H1 (cell line): ENCODE data around the gene FBXL17. TPM values are rescaled to one million over a fixed set of nuclear protein-coding genes. Genes with fewer than 3 reads are reported as not detected.

Source experiments
- CTCF ChIA-PET: fragments of 300-600 bp; sonication (Branson Sonifier 250); formaldehyde crosslinking; loops from one replicate; lab custom pipeline; 2021; ENCODE audit not compliant: partially characterized antibody; lab: Charles Lee
- POLR2A ChIA-PET: fragments of 300-600 bp; sonication (Branson Sonifier 250); formaldehyde crosslinking; loops from one replicate; lab custom pipeline; 2021; ENCODE audit warnings: inconsistent platforms; ENCODE audit not compliant: partially characterized antibody; lab: Charles Lee
- DNase-seq, 2 experiments: peaks; one replicate each; pipeline versions ENCODE4 v3.0.0 to v3.0.0-alpha.2; 2010 to 2022; ENCODE audit warnings: low spot score in 2 of 2, low read depth in 1 of 2, mixed read lengths in 1 of 2
- FAIRE-seq: peaks from 2 replicates; lab custom pipeline; 2011; peaks lifted over from hg19 to GRCh38; lab: Jason Lieb, UNC
- H2AFZ ChIP-seq: 2 replicates; pipeline ENCODE4 v1.8.1; 2012; ENCODE audit warnings: low read length, inconsistent platforms
- H2AK5ac ChIP-seq: 2 replicates; pipeline ENCODE4 v1.6.1; 2013; ENCODE audit warnings: low read depth, low read length
- H2BK120ac ChIP-seq: replicated peaks from 2 replicates; pipeline ENCODE3; 2013; ENCODE audit warnings: low read depth, low read length, inconsistent platforms
- H2BK12ac ChIP-seq: 2 replicates; pipeline ENCODE4 v1.6.1; 2013; ENCODE audit warnings: low read depth, low read length
- H2BK15ac ChIP-seq: 2 replicates; pipeline ENCODE4 v1.6.1; 2013; ENCODE audit warnings: low read length
- H2BK20ac ChIP-seq: 2 replicates; pipeline ENCODE4 v1.6.1; 2013; ENCODE audit warnings: low read length
- H2BK5ac ChIP-seq: 2 replicates; pipeline ENCODE4 v1.6.1; 2013; ENCODE audit warnings: low read depth, low read length
- H3K14ac ChIP-seq: 2 replicates; pipeline ENCODE4 v1.6.1; 2013; ENCODE audit warnings: inconsistent platforms; ENCODE audit not compliant: insufficient read length
- H3K18ac ChIP-seq: 2 replicates; pipeline ENCODE4 v1.6.1; 2013; ENCODE audit warnings: low read length; ENCODE audit errors: extremely low read depth
- H3K23ac ChIP-seq: 2 replicates; pipeline ENCODE4 v1.6.1; 2013; ENCODE audit warnings: inconsistent platforms; ENCODE audit not compliant: insufficient read length
- H3K23me2 ChIP-seq: 2 replicates; pipeline ENCODE4 v1.6.1; 2013; ENCODE audit warnings: low read depth, low read length
- H3K27ac ChIP-seq: 2 replicates; pipeline ENCODE4 v1.6.1; 2011; ENCODE audit warnings: low read depth, low read length, inconsistent platforms
- H3K27me3 ChIP-seq, 4 experiments: replicated peaks in 1 of 4; 1 replicate in 1 of 4; 2 replicates in 3 of 4; pipeline versions ENCODE4 v1.6.1 to v1.8.1; 2011 to 2013; ENCODE audit warnings: low read length in 3 of 4, mild to moderate bottlenecking in 3 of 4, inconsistent platforms in 2 of 4, mixed read lengths in 2 of 4, moderate library complexity in 1 of 4; ENCODE audit not compliant: control insufficient read depth in 3 of 4, insufficient read depth in 3 of 4; ENCODE audit errors: extremely low read depth in 1 of 4
- H3K36me3 ChIP-seq, 4 experiments: 2 replicates each; pipeline versions ENCODE4 v1.6.1 to v1.8.1; 2011 to 2013; ENCODE audit warnings: mild to moderate bottlenecking in 4 of 4, low read length in 3 of 4, moderate library complexity in 2 of 4, control low read depth in 1 of 4, inconsistent platforms in 1 of 4; ENCODE audit not compliant: insufficient read depth in 4 of 4, control insufficient read depth in 2 of 4
- H3K4ac ChIP-seq: replicated peaks from 2 replicates; pipeline ENCODE3; 2013; ENCODE audit warnings: low read length, low read depth, mixed read lengths, inconsistent platforms; ENCODE audit not compliant: insufficient read length
- H3K4me1 ChIP-seq, 4 experiments: replicated peaks in 1 of 4; 1 replicate in 1 of 4; 2 replicates in 3 of 4; pipeline versions ENCODE4 v1.6.1 to v1.8.1; 2011 to 2013; ENCODE audit warnings: low read length in 3 of 4, inconsistent platforms in 2 of 4, mixed read lengths in 1 of 4; ENCODE audit not compliant: insufficient read depth in 4 of 4, control insufficient read depth in 3 of 4
- H3K4me2 ChIP-seq, 2 experiments: 2 replicates each; pipeline versions ENCODE4 v1.6.1 to v1.8.1; 2011 to 2013; ENCODE audit warnings: low read depth in 2 of 2, low read length in 2 of 2, control low read depth in 1 of 2, inconsistent platforms in 1 of 2, mild to moderate bottlenecking in 1 of 2; ENCODE audit not compliant: insufficient read depth in 1 of 2
- H3K4me3 ChIP-seq, 4 experiments: fragments of 200-600, 300-600 bp in 1 of 4; sonication (generic), shearing (Covaris generic), sonication (Bioruptor Twin) in 1 of 4; 2 replicates each; pipeline versions ENCODE4 v1.5.1 to v1.8.1; 2011 to 2016; ENCODE audit warnings: low read length in 4 of 4, low read depth in 3 of 4, control low read depth in 2 of 4, inconsistent platforms in 2 of 4, mild to moderate bottlenecking in 2 of 4, mixed read lengths in 1 of 4, moderate library complexity in 1 of 4; ENCODE audit not compliant: insufficient read depth in 2 of 4; ENCODE audit errors: extremely low read depth in 1 of 4
- H3K56ac ChIP-seq: replicated peaks from 2 replicates; pipeline ENCODE3; 2013; ENCODE audit warnings: low read depth, mild to moderate bottlenecking, mixed read lengths, low read length, inconsistent platforms; ENCODE audit not compliant: insufficient read length
- H3K79me1 ChIP-seq: 2 replicates; pipeline ENCODE4 v1.6.1; 2013; ENCODE audit warnings: low read depth, low read length, control low read depth
- H3K79me2 ChIP-seq, 2 experiments: 2 replicates each; pipeline versions ENCODE4 v1.6.1 to v1.8.1; 2012 to 2013; ENCODE audit warnings: low read length in 2 of 2, mild to moderate bottlenecking in 2 of 2, inconsistent platforms in 1 of 2; ENCODE audit not compliant: insufficient read depth in 2 of 2, control insufficient read depth in 1 of 2
- H3K9ac ChIP-seq, 4 experiments: replicated peaks in 1 of 4; 1 replicate in 1 of 4; 2 replicates in 3 of 4; pipeline versions ENCODE4 v1.6.1 to v1.8.1; 2011 to 2013; ENCODE audit warnings: low read depth in 3 of 4, low read length in 3 of 4, control low read depth in 2 of 4, mild to moderate bottlenecking in 2 of 4, moderate library complexity in 2 of 4, inconsistent platforms in 1 of 4; ENCODE audit errors: extremely low read depth in 1 of 4
- H3K9me3 ChIP-seq, 2 experiments: 2 replicates each; pipeline versions ENCODE4 v1.6.1 to v1.8.1; 2012 to 2013; ENCODE audit warnings: mild to moderate bottlenecking in 2 of 2, moderate library complexity in 2 of 2, control low read depth in 1 of 2, inconsistent platforms in 1 of 2, low read depth in 1 of 2, low read length in 1 of 2, mixed read lengths in 1 of 2; ENCODE audit not compliant: insufficient read depth in 2 of 2
- H4K20me1 ChIP-seq, 2 experiments: replicated peaks in 1 of 2; 2 replicates each; pipeline versions ENCODE3 to v1.8.1; 2011 to 2013; ENCODE audit warnings: inconsistent platforms in 2 of 2, low read length in 2 of 2, mild to moderate bottlenecking in 1 of 2; ENCODE audit not compliant: insufficient read depth in 2 of 2, control insufficient read depth in 1 of 2
- H4K5ac ChIP-seq: 2 replicates; pipeline ENCODE4 v1.6.1; 2013; ENCODE audit warnings: low read length, low read depth, mixed read lengths, inconsistent platforms; ENCODE audit not compliant: insufficient read length
- H4K8ac ChIP-seq: 2 replicates; pipeline ENCODE4 v1.8.0; 2013; ENCODE audit warnings: mild to moderate bottlenecking, moderate library complexity, low read length, inconsistent platforms; ENCODE audit not compliant: insufficient read depth; ENCODE audit errors: extremely low read depth
- H4K91ac ChIP-seq: replicated peaks from 2 replicates; pipeline ENCODE3; 2013; ENCODE audit warnings: low read length, mixed read lengths, inconsistent platforms; ENCODE audit not compliant: insufficient read length
- ASH2L ChIP-seq: fragments of 200-600, 300-600 bp; sonication (generic); IDR thresholded peaks from one replicate; pipeline ENCODE4 v1.7.1; 2017; ENCODE audit warnings: low read length
- BACH1 ChIP-seq: IDR thresholded peaks from 2 replicates; pipeline ENCODE4 v1.6.1; 2012; ENCODE audit warnings: low read length, improper control_type of control experiment
- CBX8 ChIP-seq: fragments of 300-800, 300-1000 bp; sonication (generic); IDR thresholded peaks from 2 replicates; pipeline ENCODE4 v1.7.1; 2016; ENCODE audit warnings: low read depth, low read length, borderline replicate concordance
- CHD2 ChIP-seq: IDR thresholded peaks from 2 replicates; pipeline ENCODE4 v1.6.1; 2012; ENCODE audit warnings: low read length, improper control_type of control experiment
- KDM1A ChIP-seq: fragments of 200-600, 300-600 bp; sonication (generic); IDR thresholded peaks from 2 replicates; pipeline ENCODE4 v1.7.1; 2016; ENCODE audit warnings: mild to moderate bottlenecking, low read length, borderline replicate concordance
- MAFK ChIP-seq: IDR thresholded peaks from 2 replicates; pipeline ENCODE4 v1.6.1; 2012; ENCODE audit warnings: low read depth, mild to moderate bottlenecking, improper control_type of control experiment, low read length
- POLR2A ChIP-seq, 2 experiments: IDR thresholded peaks; 1 replicate in 1 of 2; 2 replicates in 1 of 2; pipeline ENCODE4 v1.6.1; 2011; ENCODE audit warnings: low read depth in 2 of 2, low read length in 2 of 2, mild to moderate bottlenecking in 2 of 2; ENCODE audit errors: control extremely low read depth in 1 of 2
- POU5F1 ChIP-seq: IDR thresholded peaks from 2 replicates; pipeline ENCODE4 v1.6.1; 2011; ENCODE audit warnings: low read depth, mild to moderate bottlenecking, low read length, moderate library complexity
- RFX5 ChIP-seq: IDR thresholded peaks from 2 replicates; pipeline ENCODE4 v1.6.1; 2011; ENCODE audit warnings: low read depth, low read length, improper control_type of control experiment, borderline replicate concordance
- RNF2 ChIP-seq: fragments of 200-900, 300-1000 bp; sonication (generic); IDR thresholded peaks from 2 replicates; pipeline ENCODE4 v1.7.1; 2016; ENCODE audit warnings: borderline replicate concordance, low read depth, mild to moderate bottlenecking, antibody characterized with exemption, low read length; ENCODE audit not compliant: poor library complexity, severe bottlenecking; ENCODE audit errors: missing control alignments
- RXRA ChIP-seq: IDR thresholded peaks from 2 replicates; pipeline ENCODE4 v1.6.1; 2011; ENCODE audit warnings: low read depth, mild to moderate bottlenecking, low read length, moderate library complexity; ENCODE audit not compliant: insufficient read depth
- SIX5 ChIP-seq: IDR thresholded peaks from 2 replicates; pipeline ENCODE4 v1.6.1; 2011; ENCODE audit warnings: mild to moderate bottlenecking, low read depth, low read length
- TBP ChIP-seq: IDR thresholded peaks from 2 replicates; pipeline ENCODE4 v1.6.1; 2011; ENCODE audit warnings: low read depth, low read length, improper control_type of control experiment
- TCF12 ChIP-seq: IDR thresholded peaks from 2 replicates; pipeline ENCODE4 v1.6.1; 2011; ENCODE audit warnings: low read depth, mild to moderate bottlenecking, low read length
- YY1 ChIP-seq: IDR thresholded peaks from 2 replicates; pipeline ENCODE4 v1.6.1; 2011; ENCODE audit warnings: low read depth, mild to moderate bottlenecking, low read length
- WGBS, 2 experiments: shearing (Covaris generic) in 1 of 2; methylation state at CpG; one replicate each; pipeline versions ENCODE4 v1.1.6 to v1.1.7; 2013 to 2015; ENCODE audit warnings: low lambda C conversion rate in 2 of 2, mixed read lengths in 2 of 2, inconsistent platforms in 1 of 2, low coverage in 1 of 2, missing lambda C conversion rate in 1 of 2; ENCODE audit not compliant: insufficient replicate concordance in 2 of 2, insufficient coverage in 1 of 2, insufficient read length in 1 of 2; ENCODE audit errors: extremely low coverage in 1 of 2, missing lambda C conversion rate in 1 of 2; 5-methylcytosine and 5-hydroxymethylcytosine counted together
- polyA plus RNA-seq, 7 experiments: library from polyadenylated mRNA; depleted of rRNA in 3 of 7; stranded (reverse) in 5 of 7; unstranded in 2 of 7; fragments of >200 nt in 5 of 7; fragments of 200-250 nt in 2 of 7; gene quantifications; 1 replicate in 5 of 7; 2 replicates in 1 of 7; 4 replicates in 1 of 7; pipeline versions ENCODE4 v1.2.1 to v1.2.3, GENCODE V29; 2011 to 2013; ENCODE audit warnings: missing spikeins in 2 of 7, mixed read lengths in 2 of 7
- total RNA-seq: library from RNA; stranded (reverse); fragmentation: NEBNext Ultra II Directional; extraction: Animal tissue kit (Norgen Biotek cat#: 25700); gene quantifications from 2 replicates; pipeline ENCODE4 v1.2.1, GENCODE V29; 2021

The FBXL17 gene
- total and polyA plus RNA-seq, 2 of the 8 experiments (the other 6 are each of a cell fraction or from before 2014, with no cell fraction given) = 0.35 to 4.3 TPM

GRCh38 chr5:107869438-107870115 is 512.3 kb downstream of the FBXL17 start:
- no peak overlapping the region for H3K14ac ChIP-seq
- no peak overlapping the region for H2BK120ac ChIP-seq
- H3K79me2 ChIP-seq = no peaks in the 10 kb centered on the region
- DNase-seq = no peak
- no peaks in the 10 kb centered on the region for H3K9me3 ChIP-seq
- H2BK15ac ChIP-seq = no peak overlapping the region; the same call in 1 of the 2 replicates
- H2BK12ac ChIP-seq = no peak overlapping the region
- H2BK20ac ChIP-seq = no peak overlapping the region
- no peak overlapping the region for H4K5ac ChIP-seq
- ChIA-PET CTCF (interaction anchor here (0.9 to 1.3 kb wide), 2 partner anchors 9 to 72 kb away, joined by 3 read pairs; no protein-coding TSS in a partner anchor), POLR2A (no interaction called here)
- H3K56ac ChIP-seq = no peak overlapping the region
- no peaks in the 10 kb centered on the region for H3K79me1 ChIP-seq
- H3K4ac ChIP-seq = no peak overlapping the region
- no peak overlapping the region for H3K27ac ChIP-seq
- no peak overlapping the region for H2BK5ac ChIP-seq
- H4K91ac ChIP-seq = no peak overlapping the region
- H4K8ac ChIP-seq = no peak overlapping the region
- no peak overlapping the region for H3K4me2 ChIP-seq
- H3K4me3 ChIP-seq = no peak overlapping the region
- WGBS, 2 experiments = 88% methylated on average over 4 of the region's 4 CpGs; no CpG with 5 or more reads in 1 of the 2 experiments
- no peak overlapping the region for H3K18ac ChIP-seq
- no peak overlapping the region for H3K23ac ChIP-seq
- no peak overlapping the region for H3K9ac ChIP-seq
- no peaks in the 10 kb centered on the region for H4K20me1 ChIP-seq
- no peaks in the 10 kb centered on the region for H3K36me3 ChIP-seq
- no peak overlapping the region for H2AK5ac ChIP-seq
- no peaks in the 10 kb centered on the region; a peak in 2 of 7 replicates for H3K4me1 ChIP-seq
- no peak for FAIRE-seq
- H2AFZ ChIP-seq = peak overlapping the region; percentile 33; the same call in 1 of the 2 replicates
- H3K23me2 ChIP-seq = no peaks in the 10 kb centered on the region
- H3K27me3 ChIP-seq = no peaks in the 10 kb centered on the region
- TF ChIP-seq POU5F1 (no peak), CHD2 (no peak), TCF12 (no peak), TBP (no peak), RNF2 (no peak), RXRA (no peak), ASH2L (no peak), RFX5 (no peak), YY1 (no peak), POLR2A (IDR thresholded peaks at IDR 0.05; ENCODE audit: control extremely low read depth in 1 of 2, low read depth in 2 of 2, low read length in 2 of 2) (no peak), MAFK (no peak), KDM1A (no peak), SIX5 (no peak), CBX8 (no peak), BACH1 (no peak)
